Caki2 (cell line): Measurements from ENCODE around the gene ZNF561. TPM values are rescaled to one million over a fixed set of nuclear protein-coding genes. Genes with fewer than 3 reads are reported as not detected.
"Not testable (repeated sequence)": the region's sequence is repeated elsewhere in the genome, so short reads cannot be mapped to it uniquely, and the experiment has no call there.

ENCODE experiments used
- DNase-seq: peaks from one replicate; pipeline ENCODE4 v3.0.0-alpha.2; 2015; ENCODE audit warnings: low read depth
- in situ Hi-C: cut with HindIII; loops from 2 replicates; pipeline ENCODE4 v1.10.0; 2016; ENCODE audit warnings: low sequenced_read_pairs, low pct_unique_long_range_greater_than_20kb, mixed read lengths
- total RNA-seq: library from RNA; depleted of rRNA; stranded (reverse); fragments of >200 nt; shearing (Covaris generic); gene quantifications from 2 replicates; pipeline ENCODE4 v1.2.3, GENCODE V29; 2014; ENCODE audit warnings: low replicate concordance; rRNA removed

ZNF561 gene
- total RNA-seq, 1 experiment from 2014 or later: 7.4 TPM

GRCh38 chr19:9584073-9584833, 36.8 kb downstream of the ZNF561 start, which contains the start of gene ZNF121:
Gene ZNF121 (minus strand): TSS chr19:9584504. CDS start chr19:9568097, 16,407 bp downstream.
- in situ Hi-C loops: no loop called here
- peak; percentile 76 for DNase-seq

DNA sequence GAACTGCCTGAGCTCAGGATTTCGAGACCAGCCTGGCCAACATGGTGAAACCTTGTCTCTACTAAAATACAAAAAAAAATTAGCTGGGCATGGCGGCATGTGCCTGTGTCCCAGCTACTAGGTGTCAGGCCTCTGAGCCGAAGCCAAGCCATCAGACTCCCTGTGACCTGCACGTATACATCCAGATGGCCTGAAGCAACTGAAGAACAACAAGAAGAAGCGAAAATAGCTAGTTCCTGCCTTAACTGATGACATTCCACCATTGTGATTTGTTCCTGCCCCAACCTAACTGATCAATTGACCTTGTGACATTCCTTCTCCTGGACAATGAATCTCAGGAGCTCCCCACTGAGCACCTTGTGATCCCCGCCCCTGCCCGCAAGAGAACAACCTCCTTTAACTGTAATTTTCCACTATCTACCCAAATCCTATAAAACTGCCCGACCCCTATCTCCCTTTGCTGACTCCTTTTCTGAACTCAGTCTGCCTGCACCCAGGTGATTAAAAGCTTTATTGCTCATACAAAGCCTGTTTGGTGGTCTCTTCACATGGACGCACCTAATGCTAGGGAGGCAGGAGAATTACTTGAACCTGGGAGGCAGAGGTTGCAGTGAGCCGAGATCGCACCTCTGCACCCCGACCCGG, 38.8 kb downstream of the ZNF561 start:
- in situ Hi-C loops, DNase-seq: not testable (repeated sequence)

DNA sequence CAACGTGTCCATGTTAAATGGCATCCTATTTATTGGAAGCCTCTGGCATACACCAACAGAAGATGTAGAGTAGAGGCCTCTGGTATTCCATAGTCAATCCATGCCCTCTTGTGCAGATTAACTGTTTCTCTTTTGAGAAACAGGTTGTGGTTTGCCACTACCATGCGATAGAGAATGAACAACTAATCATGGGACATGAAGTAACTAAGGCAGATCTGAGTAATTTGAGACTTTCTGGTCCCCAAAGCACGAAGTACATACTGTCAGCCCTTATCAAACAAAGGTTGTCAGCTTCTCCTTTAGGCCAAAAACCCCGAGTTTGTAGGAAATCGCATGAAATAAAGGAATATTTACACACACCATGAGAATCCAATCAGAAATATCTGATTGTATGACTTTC, 40.3 kb downstream of the ZNF561 start:
- no peak for DNase-seq
- in situ Hi-C loops: no loop called here

DNA sequence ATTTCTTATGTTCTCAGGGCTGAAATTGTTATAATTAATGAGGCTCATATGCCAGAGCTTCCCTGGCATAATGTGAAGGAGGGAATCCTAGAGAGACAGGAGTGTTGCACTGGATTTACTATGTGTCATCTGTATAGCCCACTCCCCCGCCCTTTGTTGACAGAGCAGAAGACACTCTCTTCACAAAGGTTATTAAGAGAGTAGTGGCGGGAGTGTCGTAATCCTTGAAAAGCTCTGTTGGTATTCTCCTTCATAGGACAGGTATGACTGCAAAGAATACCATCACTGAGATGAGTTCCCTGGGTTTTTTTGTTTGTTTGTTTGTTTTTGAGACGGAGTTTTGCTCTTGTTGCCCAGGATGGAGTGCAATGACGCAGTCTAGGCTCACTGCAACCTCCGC, 50.8 kb downstream of the ZNF561 start:
- in situ Hi-C loops: no loop called here
- DNase-seq: no peak

GRCh38 chr19:9566729-9567128, 54.3 kb downstream of the ZNF561 start:
- no peak for DNase-seq
- in situ Hi-C loops: no loop called here

DNA sequence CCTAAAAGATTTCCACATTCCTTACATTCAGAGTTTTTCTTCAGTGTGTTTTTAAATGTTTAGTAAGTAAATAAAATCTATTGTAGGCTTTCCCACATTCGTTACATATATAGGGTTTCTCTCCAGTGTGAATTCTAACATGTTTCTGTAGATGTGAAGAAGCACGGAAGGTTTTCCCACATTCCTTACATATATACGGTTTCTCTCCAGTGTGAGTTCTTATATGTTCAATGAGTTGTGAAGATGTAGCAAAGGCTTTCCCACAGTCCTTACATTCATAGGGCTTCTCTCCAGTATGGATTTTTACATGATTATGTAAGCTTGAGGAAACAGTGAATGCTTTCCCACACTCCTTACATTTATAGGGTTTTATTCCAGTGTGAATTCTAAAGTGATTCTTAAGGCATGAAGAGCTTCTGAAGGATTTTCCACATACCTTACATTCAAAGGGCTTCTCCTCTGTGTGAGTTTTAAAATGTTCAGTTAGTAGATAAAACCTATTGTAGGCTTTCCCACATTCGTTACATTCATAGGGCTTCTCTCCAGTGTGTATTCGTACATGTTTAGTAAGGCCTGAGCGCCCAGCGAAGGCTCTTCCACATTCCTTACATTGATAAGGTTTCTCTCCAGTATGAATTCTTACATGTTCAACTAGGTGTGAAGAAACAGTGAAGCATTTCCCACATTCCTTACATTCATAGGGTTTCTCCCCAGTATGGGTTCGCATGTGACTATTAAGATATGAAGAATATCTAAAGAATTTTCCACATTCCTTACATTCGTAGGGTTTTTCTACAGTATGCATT, 54.9 kb downstream of the ZNF561 start:
- in situ Hi-C loops: no loop called here
- DNase-seq: peak; percentile 8

Other genes starting within 250 kb of the ZNF561 start
- gene ZNF266, start 185.7 kb downstream of the ZNF561 start, total RNA-seq: 5.4 and 6.9 TPM in 2 replicates
- gene ZNF560, start 122.6 kb downstream of the ZNF561 start, total RNA-seq: not detected in 2 replicates
- 0.14 TPM in 1 of 2 replicates, not detected in the other for gene ZNF426, start 82.6 kb downstream of the ZNF561 start, total RNA-seq
- gene ZNF121, start 36.7 kb downstream of the ZNF561 start, total RNA-seq: 7.4 and 13.3 TPM in 2 replicates
- gene ZNF562, start 53.9 kb upstream of the ZNF561 start, total RNA-seq: 5.7 and 8.9 TPM in 2 replicates
- 3.8 and 33.3 TPM in 2 replicates for gene ZNF846, start 147.5 kb upstream of the ZNF561 start, total RNA-seq
- 8.3 and 15.5 TPM in 2 replicates for gene FBXL12, start 197.8 kb upstream of the ZNF561 start, total RNA-seq
- gene UBL5, start 206.7 kb upstream of the ZNF561 start, total RNA-seq: 255 and 266 TPM in 2 replicates
- gene PIN1, start 214.1 kb upstream of the ZNF561 start, total RNA-seq: 114 and 145 TPM in 2 replicates